GM19238 (cell line): ENCODE results near the gene UBR1.
"Not testable (repeated sequence)": the region's sequence is repeated elsewhere in the genome, so short reads cannot be mapped to it uniquely, and the experiment has no call there.

Experiments
- DNase-seq: peaks from one replicate; pipeline ENCODE4 v3.0.0; 2011; ENCODE audit warnings: low spot score; ENCODE audit not compliant: insufficient read length

UBR1 gene

GRCh38 chr15:43105778-43106485, at the start of gene UBR1:
TSS of gene UBR1 (minus strand) at chr15:43106038. CDS start at chr15:43106022, 16 bp downstream.
- DNase-seq: peak; percentile 79

GRCh38 chr15:43153269-43153668, 47.4 kb upstream of the UBR1 start:
- DNase-seq: no peak

GRCh38 chr15:43151688-43152087, 45.9 kb upstream of the UBR1 start:
- DNase-seq: no peak

GRCh38 chr15:43150191-43150929, 44.5 kb upstream of the UBR1 start:
- no peak for DNase-seq

- no peak for DNase-seq
These were observed 40.3 kb upstream of the UBR1 start for GRCh38 chr15:43146184-43146583.

GRCh38 chr15:43144512-43144911, 38.7 kb upstream of the UBR1 start:
- no peak for DNase-seq

GRCh38 chr15:43143203-43143941, 37.5 kb upstream of the UBR1 start:
- no peak for DNase-seq

- DNase-seq: no peak
These were observed 29.5 kb upstream of the UBR1 start for GRCh38 chr15:43135351-43135750.

GRCh38 chr15:43134157-43134635, 28.4 kb upstream of the UBR1 start:
- no peak for DNase-seq

- DNase-seq: peak; percentile 93
These were observed 27.8 kb upstream of the UBR1 start, which contains the start of gene TMEM62 for GRCh38 chr15:43133430-43134156. TSS of gene TMEM62 (plus strand) at chr15:43133586. CDS start at chr15:43133803, 217 bp downstream.

GRCh38 chr15:43132830-43133429, 27.1 kb upstream of the UBR1 start:
- DNase-seq: no peak

- DNase-seq: no peak
These were observed 23.1 kb upstream of the UBR1 start for GRCh38 chr15:43128980-43129335.

- DNase-seq: not testable (repeated sequence)
These were observed 22.5 kb upstream of the UBR1 start for GRCh38 chr15:43128174-43128979.

GRCh38 chr15:43127752-43128151, 21.9 kb upstream of the UBR1 start:
- DNase-seq: no peak

- no peak for DNase-seq
These were observed 20.5 kb upstream of the UBR1 start for GRCh38 chr15:43126356-43126755.

- DNase-seq: no peak
These were observed 19.3 kb upstream of the UBR1 start for GRCh38 chr15:43125100-43125661.

- no peak for DNase-seq
These were observed 16.0 kb upstream of the UBR1 start for GRCh38 chr15:43121863-43122262.

GRCh38 chr15:43118829-43119228, 13.0 kb upstream of the UBR1 start:
- no peak for DNase-seq

- peak; percentile 19 for DNase-seq
These were observed 12.4 kb upstream of the UBR1 start for GRCh38 chr15:43118286-43118685.

- no peak for DNase-seq
These were observed 5.5 kb upstream of the UBR1 start for GRCh38 chr15:43111354-43111753.
